GM13977 (cell line): ENCODE results near the gene RPP40.
A peak's percentile ranks its signal among the peaks of the same experiment; 100 is the strongest.

ENCODE experiments used
- DNase-seq: peaks from one replicate; pipeline ENCODE4 v3.0.0; 2012; ENCODE audit warnings: low spot score
- in situ Hi-C: fragments of 300-500 bp; cut with MboI; formaldehyde crosslinking; loops from one replicate; pipeline ENCODE4 v1.12.0; 2022; ENCODE audit warnings: low sequenced_read_pairs, low pct_unique_long_range_greater_than_20kb, mixed read lengths, inconsistent platforms; ENCODE audit not compliant: unreplicated experiment
- TF ChIP-seq, protein P1 (sequence below): IDR thresholded peaks from 2 replicates; pipeline ENCODE4 v1.5.1; 2012; ENCODE audit warnings: mild to moderate bottlenecking, control low read depth; ENCODE audit not compliant: insufficient read depth; ENCODE audit errors: extremely low read depth, missing control alignments

RPP40 gene

DNA sequence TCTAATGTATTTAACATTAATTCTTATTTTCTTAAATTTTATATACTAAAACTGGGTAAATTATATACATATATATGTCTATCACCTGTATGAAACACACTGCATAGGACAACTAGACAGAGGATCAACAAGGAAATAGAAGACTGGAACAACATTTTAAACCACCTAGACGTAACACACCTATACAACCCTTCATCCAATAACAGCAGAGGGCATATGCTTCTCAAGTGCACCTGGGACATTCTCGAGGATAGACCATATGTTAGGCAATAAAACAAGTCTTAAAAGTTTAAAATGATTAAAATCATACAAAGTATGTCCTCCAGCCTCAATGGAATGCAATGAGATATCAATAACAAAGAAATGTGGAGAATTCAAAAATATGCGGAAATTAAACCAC, 45.2 kb downstream of the RPP40 start:
- in situ Hi-C loops, result no loop called here
- TF ChIP-seq, protein P1, sequence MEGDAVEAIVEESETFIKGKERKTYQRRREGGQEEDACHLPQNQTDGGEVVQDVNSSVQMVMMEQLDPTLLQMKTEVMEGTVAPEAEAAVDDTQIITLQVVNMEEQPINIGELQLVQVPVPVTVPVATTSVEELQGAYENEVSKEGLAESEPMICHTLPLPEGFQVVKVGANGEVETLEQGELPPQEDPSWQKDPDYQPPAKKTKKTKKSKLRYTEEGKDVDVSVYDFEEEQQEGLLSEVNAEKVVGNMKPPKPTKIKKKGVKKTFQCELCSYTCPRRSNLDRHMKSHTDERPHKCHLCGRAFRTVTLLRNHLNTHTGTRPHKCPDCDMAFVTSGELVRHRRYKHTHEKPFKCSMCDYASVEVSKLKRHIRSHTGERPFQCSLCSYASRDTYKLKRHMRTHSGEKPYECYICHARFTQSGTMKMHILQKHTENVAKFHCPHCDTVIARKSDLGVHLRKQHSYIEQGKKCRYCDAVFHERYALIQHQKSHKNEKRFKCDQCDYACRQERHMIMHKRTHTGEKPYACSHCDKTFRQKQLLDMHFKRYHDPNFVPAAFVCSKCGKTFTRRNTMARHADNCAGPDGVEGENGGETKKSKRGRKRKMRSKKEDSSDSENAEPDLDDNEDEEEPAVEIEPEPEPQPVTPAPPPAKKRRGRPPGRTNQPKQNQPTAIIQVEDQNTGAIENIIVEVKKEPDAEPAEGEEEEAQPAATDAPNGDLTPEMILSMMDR, result no peak
- DNase-seq, result no peak

DNA sequence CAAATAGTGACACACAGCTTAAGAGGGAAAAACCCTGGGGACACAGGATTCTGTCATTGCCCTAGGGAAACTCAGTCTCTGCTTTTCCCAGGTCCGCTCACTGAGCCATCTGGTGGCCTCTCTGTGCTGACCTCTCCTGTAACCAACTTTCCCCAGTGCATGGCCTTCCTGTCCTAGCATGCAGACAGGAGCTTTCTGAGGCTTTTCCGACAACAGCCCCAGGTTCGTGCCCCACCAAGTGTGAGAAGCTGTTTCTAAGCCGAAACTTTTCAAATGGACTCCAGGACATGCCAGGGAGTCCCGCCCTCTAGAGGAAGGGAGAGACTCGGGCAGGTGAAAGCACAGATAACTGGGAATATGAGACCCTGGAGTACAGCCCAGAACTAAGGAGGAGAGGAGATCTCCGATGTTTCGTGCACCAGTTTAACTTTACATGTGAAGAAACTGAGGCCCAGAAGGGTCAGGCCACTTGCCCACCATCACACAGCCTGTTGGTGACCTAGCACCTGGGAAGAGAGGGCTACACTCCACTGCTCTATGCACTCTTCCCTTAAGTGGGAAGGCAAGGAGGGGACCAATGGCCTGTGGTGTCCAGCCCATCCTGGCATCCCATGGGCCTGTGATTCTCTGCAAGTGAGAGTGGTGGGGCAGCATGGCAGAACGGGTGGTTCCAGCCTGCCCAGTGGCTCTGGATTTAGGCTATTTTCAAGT, 46.2 kb downstream of the RPP40 start:
- DNase-seq, result no peak
- TF ChIP-seq, protein P1, result peak; percentile 12
- in situ Hi-C loops, result no loop called here

DNA sequence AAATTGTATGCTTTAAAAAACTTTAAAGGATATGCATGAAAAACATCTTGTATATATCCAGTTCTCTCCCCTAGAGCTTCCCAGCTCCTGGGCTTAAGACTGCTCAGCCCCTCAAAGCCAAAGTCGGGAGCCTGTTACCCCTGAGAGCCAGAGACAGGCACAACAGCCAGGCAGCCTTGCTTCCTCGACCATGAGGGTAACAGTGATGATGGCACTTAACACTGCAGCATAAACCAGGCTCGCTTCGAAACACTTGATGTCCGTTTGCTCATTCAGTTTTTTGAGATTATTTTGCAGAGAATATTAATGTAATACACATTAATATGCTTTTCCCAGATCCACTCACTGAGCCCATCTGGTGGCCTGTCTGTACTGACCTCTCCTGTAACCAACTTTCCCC, 47.2 kb downstream of the RPP40 start:
- no peak for DNase-seq
- in situ Hi-C loops, result no loop called here
- TF ChIP-seq, protein P1, result no peak

DNA sequence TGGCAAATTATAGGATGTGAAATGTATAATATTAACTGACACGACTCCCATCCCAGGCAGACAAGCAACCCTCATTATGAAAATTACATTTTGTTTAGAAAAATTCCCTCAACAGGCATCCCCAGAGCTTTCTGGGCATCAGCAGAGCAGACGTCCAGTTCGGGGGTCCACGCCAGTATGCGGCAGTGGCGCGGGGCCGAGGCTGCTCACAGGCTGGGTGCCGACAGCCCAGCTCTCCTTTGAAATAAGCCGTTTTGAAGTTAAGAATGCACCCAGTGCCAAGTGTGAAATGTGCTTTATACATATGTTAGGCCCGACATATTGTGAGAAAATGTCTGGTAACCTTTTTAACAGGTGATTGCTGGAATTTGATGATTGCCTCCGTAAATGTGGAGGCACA, 50.4 kb downstream of the RPP40 start:
- in situ Hi-C loops, result no loop called here
- no peak for DNase-seq
- TF ChIP-seq, protein P1, result no peak

DNA sequence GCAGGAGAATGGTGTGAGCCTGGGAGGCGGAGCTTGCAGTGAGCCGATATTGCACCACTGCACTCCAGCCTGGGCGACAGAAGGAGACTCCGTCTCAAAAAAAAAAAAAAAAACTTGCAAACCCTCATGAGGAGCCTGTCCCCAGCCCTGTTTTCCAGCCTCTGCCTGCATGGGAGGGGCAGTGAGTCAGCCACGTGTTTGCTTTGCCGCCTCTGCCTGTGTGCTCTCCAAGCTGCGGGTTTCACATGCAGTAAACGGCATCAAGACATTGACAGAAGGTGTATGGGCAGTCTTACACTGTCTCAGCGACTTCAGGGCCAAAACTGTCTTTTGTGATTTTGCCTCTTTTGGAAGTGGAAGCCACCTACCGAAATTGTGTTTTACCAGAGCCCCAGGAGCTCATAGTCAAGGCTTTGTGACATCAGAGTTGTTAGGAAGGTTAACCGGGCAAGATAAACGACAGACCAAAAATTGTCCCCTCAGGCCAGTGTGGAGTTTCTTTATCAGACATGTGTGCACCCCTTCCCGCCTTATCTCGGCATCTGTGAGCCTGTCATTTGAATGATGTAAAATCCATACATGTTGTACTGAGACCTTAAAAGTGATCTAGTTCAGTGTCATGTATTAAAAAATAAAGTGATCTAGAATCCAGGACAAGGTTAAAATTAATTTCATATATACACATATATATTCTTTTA, 52.9 kb downstream of the RPP40 start:
- in situ Hi-C loops, result no loop called here
- no peak for DNase-seq

DNA sequence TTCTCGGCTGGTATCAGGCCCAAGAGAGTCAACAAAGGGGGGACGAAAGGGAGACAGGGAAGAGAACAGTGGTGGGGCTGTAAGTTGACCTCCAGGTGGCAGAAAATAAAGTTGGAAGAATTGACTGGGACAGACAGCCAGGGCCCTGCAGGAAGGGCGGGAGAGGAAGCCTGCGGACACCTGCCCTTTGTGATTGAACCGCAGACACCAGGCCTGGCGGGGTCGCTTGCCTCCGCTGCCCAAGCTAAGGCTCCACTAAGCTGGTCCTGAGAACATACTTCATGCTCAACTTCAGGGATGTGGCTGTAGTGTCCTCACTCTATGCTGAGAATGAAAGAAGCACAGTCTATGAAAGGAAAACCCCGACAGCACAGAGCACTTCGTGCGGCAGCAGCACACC, 53.8 kb downstream of the RPP40 start:
- in situ Hi-C loops, result no loop called here
- no peak for DNase-seq
- TF ChIP-seq, protein P1, result no peak

More for the DNA sequence above, 52.9 kb downstream of the RPP40 start:
- TF ChIP-seq, protein P1, result no peak
